ENCODE data around the gene MGLL.

The MGLL gene

DNA sequence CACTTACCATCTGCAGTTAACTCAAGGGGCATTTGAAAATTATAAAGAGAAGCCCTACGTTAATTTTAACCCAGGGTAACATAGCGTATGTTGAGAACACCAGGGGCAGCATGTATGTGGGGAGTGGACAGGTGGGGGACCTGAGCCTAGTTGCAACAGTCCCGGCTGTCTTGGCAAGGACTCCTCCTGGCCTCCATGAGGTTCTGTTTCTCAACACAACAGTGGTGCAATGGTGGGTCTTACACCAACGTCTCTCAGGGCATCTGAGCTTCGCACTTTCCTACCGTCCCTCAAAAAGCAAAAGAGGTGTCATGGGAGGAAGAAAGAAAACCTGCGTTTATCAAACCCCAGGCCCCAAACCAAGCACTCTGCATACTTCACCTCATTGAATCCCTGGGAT is 50.6 kb downstream of the MGLL start:
- no peak for DNase-seq

DNA sequence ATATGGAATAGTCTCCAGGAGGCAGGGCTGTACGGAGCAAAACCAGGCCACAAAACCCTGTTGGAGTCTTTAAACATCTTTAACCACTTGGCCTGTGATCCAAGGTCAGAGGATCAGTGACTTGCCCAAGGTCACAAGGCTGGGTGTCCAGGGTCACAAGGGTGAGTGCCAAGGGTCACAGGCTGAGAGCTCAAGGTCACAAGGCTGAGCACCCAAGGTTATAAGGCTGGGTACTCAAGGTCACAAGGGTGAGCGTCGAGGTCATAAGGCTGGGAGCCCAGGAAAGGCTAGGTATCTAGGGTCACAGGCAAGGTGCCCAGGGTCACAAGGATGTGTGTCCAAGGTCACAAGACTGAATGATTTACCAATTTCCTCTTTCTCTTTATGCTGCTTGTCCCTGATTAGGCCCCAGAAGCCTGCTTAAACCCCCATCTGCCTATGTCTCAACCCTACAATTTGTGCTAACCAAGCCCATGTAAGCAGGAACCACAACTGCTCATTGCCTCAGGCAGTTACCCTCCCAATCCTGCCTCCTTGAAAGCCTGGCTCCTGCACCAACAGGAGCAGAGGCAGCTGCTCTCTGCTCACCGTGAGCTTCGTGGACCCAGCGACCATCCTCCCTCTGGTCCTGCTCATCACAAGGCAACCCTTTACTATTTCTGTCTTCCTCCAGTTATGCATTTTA is 51.5 kb downstream of the MGLL start:
- no peak for DNase-seq

DNA sequence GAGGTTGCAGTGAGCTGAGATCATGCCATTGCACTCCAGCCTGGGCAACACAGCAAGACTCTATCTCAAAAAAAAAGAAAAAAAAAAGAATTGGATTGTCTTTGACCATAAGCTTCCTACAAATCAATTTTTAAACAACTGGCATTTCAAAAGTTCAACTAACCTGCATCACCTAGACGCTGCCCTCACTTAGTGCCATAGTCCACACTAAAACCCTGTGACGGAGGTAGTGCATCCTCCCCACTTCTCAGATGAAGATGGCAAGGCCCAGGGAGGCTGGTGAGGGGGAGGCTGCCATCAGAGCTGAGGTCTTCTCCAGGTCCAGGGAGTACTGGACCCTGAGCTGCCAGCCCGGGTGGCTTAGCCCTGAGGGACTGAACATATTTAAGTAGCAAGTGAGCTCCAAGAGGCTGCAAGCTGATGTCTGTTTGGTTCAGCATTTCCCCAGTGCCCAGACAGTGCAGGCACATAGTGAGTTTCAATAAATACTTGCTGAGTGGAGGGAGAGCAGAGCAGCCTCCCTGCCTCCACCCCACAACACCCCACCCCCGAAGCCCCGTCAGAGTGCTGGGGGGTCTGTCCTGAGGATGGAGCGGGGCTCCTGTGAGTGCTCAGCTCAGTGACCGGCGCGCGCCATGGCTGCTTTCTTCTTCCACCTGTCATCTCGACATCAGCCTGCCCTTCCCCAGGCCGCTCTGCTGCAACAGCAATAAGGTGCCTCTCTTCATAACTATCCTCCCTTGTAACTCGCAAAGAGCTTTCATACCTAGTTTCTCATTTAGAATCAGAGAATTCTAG is 52.8 kb downstream of the MGLL start:
- no peak for DNase-seq

DNA sequence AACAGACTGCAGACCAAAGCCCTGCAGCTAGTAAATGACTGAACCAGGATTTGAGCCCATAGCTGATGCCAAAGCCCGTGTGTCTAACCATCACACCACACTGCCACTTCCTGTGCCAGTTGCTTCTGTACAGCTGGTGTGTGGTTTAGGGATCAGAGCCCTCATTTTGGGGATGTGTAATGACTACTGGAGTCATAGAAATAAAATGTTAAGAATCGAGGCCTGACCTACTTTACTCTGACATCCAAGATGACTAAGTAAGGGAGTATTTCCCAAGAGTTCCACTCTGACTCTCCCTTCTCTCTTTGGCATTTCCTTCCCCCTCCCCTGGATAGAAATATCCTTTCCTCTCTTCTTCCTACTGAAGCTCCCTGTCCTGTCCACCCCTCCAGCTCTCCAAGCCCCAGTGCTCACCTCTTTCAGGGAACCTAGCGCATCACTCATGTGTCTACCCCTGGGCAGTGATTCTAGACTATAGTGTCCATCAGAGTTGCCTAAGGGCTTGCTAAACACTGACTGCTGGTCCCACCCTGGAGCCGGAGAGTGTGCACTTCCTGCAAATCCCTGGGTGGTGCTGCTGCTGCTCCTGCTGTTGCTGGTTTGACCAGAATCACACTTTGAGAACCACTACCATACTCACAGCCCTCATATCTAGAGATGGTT is 53.8 kb downstream of the MGLL start:
- DNase-seq = no peak

DNA sequence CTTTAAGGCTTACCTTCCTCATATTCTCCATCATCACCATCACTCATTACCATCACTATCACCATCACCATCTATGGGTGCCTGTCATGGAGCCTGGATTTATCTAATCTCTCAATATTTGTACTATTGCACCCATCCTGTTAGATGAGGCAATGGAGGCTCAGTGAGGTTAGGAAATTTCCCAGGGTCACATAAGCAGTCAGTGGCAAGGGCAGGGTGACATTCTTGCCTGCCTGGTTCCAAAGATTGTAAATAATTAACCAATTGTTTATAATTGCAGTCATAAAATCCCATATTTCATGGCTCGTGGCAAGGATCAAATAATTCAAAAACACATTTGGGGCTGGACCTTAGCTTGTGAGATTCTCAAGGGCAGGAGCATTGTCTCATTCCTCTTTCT is 55.2 kb downstream of the MGLL start:
- DNase-seq = no peak

DNA sequence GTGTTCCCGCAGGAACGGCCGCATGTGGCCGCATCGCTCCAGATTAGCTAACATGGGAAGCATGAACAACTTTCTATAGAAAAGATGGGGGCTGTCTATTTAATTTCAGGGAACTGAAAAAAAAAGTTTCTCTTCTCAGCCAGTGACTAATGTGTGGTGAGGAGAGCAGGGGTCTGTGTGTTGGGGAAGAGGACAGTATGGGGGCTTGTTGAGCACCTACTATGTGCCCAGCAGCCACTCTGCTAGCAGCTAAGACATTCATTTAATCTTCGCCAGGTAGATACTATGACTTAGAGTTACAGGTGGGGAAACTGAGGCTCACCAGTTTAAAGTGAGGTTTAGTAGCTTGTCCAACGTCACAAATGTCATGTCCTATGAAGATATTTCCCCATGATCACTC is 56.6 kb downstream of the MGLL start:
- DNase-seq = no peak

DNA sequence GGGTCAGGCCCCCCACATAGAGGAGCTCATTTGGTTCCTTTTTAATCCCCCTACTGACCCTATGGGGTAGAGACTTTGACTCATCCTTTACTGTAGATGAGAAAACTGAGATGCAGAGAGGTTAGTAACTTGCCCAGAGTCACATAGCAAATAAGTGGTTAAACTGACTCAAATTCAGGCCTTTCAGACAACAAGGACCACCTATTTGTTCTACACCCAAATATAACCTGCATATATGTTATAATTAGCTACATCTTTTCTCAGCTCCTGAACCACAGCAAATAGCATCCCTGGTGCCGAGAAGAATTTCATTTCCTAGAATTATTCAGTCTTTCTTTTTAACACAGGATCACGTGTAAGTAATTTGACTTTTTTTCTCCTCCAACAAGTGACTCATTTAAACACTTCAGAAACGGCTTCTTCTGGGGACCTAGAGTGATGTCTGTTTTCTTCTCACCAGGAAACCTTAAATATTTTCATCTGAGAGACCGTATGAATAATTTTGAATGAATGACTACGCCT is 57.4 kb downstream of the MGLL start:
- DNase-seq = no peak

DNA sequence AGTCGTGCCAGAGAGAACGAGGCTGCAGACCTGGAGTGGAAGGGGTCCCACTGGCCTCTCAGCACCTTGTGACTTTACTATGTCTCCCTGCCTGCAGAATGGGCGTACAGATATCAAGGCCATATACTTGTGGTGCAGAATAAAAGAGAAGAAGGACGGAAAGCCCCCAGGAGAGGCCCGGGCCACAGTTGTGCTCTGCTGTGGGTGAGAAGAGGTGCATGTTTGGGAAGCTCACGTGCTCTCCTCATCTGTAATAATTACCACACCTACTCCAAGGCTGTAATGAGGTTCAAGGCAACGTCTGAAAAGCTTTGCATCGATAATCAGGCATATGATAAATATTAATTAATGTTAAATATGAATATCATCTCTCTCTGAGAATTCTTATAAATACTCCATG is 58.0 kb downstream of the MGLL start:
- DNase-seq = no peak

DNA sequence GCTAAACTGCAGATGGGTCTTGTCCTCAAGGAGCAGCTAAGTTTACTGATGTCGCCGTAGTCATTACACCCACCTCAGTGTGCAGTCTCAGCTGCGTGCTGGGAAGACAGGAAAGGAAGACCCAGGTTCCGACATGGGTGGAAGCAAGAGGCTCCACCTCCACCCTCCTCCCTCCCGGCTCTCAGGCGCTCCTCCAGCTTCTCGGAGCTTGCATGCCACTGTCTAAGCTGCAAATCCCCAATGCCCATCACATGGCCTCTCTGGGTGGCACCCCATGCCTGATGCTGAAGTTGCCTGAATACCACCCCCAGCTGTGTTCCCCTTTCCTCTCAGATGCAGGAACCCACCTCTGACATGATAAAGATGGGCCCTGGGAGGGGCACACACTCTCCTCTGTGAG is 58.5 kb downstream of the MGLL start:
- no peak for DNase-seq

DNA sequence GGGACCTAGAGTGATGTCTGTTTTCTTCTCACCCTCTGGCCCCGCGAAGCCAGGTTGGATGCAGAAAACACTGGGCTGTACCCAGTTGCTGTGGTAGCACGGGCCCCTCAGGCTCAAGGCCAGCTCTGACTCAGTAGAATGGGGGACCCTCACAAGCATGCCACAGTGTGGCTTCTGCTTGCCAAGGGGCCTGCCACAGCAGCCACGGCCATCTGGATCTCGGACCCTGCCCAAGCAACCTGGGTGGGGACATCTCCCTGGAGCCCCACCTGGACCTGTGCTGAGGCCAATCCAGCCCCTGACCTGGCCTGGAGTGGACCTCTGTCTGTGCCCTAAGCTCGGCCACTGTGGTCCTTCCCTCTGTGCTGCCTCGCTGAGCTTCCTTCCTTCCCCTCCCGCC is 59.0 kb downstream of the MGLL start:
- DNase-seq = no peak

DNA sequence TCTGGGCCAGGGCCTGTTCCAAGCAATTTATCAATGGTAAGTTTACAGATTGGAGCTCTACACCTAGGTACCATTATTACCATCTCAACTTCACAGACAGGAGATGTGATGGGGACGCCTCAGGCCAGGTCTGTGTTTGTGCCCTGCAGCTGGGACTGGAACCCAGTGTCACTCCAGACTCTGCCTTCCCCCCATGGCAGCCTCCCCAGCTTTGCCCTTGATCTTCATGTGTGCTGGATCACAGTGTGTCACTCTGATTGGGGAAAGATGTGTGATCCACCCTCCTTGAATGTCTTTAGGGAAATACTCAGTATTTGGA is 59.6 kb downstream of the MGLL start:
- DNase-seq = no peak

DNA sequence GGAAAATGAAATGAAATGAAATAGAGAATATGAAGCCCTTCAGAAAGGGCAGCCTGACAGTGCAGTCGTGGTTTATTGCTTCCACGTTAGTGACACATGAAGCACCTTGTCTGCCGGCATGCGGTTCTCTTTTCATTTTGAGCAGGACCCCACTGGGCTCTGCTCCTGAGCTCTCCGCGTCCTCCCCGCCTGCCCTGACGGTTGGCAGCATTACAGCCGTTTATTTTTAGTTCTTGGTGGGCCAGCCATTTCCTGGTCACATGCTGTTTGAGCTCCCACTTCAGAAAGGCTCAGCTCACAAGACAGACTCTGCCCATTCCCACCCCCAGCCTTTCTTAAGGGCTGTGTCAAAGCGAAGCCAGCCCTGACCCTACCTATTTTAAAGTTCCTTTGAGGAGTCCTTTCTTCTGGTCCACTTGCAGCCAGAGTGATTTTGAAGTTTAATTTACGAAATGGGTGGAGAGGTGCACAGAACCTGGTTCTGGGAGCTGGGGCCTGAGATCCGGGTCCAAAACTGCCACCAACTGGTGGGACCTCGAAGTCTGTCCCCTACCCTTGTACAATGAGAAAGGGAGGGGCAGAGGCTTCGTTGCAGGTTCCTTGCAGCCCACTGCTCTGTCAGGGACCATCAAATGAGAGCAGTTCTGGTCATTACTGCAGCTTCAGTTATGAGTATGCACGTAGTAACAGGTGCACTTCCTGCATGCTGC is 60.1 kb downstream of the MGLL start:
- DNase-seq = no peak

DNA sequence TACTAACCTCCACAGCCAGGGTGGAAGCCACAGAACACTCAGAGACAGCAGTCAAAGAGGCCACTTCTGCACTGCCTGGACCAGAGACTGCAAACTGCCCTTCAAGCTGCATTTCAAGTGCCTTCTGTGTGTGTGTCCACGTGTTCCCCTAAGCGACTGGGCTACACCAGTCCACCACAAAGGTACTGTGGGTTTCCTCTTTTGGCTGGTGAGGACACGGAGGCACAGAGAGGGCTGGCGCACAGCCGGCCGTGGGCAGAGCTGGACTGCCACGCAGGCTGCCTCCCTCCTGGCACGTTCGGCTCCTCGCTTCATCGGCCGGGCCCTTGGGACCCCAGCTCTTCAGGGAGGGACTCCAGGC is 60.9 kb downstream of the MGLL start:
- no peak for DNase-seq

DNA sequence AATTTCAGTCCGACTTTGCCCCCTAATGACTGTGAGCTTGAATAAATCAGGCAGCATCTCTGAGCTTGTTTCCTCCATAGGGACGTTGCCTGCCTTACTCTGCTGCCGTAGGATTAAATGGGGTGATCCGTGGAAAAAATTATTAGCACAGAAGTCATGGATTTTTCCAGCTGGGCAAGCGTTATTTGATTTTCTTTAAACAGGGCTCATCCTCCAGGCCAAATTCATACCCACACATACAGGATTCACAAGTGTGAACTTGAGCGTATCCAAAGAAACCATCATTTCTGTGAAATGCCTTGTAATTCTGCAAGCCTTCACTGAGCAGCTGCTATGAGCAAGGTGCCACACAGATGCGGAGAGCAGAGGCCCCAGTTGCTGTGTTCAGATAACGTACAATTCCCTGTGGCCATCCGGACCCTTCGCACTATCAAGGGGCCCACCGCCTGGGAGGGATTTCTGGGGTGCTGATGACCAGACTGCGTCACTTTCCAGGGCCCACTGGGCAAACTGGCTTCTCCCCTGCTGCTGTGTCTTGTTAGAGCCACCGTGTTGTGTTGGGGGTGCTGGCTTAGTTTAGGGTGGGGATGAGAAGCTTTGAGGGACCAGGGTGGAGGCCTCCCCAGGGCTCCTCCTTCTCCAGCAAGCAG is 61.4 kb downstream of the MGLL start:
- no peak for DNase-seq

DNA sequence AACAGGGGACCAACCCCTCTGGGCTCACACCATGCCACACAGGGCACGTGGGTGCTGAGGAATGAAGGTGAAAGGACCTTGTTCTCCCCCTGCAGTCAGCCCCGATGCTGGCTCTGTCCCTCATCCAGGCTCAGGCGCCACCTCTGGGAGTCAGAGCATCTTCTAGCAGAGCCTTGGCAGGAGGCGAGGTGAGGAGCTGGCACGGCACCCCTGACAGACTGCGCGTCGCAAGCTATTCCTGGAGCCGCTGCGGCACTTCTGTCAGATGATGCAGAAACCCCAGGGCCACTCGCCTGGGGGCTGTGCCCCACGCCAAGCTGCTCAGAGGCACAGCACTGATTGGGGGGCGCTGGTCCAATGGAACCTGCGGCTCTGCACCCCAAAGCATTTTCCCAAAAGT is 62.0 kb downstream of the MGLL start:
- no peak for DNase-seq

DNA sequence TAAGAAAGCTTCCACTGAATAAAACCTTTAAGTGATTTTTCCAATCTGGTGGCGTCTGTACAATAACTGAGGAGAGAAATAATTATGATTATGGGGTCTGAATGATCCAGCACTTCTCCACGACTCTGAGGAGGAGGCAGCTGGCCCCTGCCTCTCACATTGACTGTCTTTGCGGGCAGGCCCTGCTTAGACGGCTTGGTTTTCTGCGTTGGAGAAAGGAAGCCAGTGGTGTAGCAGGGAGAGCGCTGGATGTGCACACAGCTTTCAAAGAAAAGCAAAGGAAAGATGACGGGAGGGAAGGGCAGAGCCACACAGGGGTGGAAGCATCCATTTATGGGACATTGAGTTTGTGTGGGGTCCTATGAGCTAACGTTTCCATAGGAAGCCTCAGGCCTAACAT is 62.5 kb downstream of the MGLL start:
- no peak for DNase-seq

DNA sequence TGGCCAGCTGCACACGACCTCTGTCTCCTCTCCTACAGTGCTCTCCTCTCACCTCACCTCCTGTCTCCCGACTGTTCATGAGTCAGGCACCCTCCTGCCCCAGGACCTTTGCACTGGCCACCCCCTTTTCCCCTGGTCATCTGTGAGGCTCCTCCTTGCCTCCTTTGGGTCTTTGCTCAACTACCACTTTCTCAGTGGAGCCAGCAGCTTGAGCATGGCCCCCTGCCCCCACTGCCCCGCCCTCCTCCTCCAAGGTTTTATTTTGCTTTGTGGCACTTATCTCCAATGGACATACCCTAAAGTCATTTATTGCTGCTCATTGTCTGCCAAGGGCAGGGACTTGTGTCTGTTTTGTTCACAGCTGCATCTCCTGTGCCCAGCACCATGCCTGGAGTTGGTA is 64.3 kb downstream of the MGLL start:
- DNase-seq = no peak

DNA sequence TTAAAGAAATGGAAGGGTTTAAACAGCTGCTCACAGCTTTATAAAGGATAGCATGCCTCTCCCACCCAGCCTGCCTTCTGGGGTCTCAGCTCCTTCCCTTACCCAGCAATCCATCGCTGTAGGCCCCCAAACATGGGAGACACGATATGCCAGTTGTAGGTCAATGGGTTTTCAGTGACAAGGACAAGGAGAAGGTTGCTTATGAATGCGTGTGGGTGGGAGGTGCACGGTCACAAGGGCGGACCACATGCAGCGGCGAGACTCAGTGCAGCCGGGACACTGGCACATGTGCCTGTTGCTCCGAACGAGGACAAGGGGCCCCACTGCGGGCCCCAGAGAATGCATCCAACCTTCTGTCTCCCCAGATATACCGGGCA is 67.0 kb downstream of the MGLL start:
- DNase-seq = no peak

DNA sequence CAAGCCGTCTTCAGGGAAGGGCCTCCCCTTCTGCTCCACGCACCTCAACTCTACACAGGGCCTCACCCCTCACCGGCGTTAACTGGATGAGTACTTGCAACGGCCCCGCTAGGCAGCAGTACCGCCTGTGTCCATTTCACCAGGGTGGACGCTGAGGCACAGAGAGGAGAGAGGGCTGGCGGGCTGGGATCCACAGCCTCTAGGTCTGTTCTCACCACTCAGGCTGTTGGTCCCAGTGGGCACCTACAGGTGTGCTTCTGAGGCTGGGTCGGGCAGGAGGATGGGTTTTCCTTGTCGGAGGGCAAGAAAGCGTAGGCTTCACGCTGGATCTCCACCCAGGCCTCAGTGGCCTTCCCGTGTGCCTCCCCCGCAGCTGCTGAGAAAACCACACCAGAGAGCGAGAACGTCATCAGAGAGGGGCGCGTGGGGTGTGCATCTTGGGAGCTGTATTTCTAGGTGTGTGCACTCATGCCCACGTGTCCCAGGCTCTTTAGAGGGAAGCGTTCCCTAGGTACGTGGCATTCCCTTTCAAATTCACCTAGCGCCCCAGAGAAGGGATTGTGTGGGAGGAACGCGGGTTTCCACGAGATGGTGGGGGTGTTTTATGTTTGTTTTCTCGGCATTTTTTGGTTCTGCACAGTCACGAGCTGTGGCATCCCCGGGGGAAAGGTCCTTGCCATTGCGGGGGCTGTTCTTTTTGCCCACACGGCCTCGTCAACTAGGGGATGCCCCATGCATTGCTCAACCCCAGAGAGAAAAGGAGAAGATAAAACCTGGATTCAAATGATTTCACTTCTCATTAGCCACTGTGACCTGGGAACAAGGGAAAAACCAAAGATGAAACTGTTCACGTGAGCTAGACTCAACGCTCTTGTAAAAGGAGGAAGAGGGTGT is 67.7 kb downstream of the MGLL start:
- no peak for DNase-seq

DNA sequence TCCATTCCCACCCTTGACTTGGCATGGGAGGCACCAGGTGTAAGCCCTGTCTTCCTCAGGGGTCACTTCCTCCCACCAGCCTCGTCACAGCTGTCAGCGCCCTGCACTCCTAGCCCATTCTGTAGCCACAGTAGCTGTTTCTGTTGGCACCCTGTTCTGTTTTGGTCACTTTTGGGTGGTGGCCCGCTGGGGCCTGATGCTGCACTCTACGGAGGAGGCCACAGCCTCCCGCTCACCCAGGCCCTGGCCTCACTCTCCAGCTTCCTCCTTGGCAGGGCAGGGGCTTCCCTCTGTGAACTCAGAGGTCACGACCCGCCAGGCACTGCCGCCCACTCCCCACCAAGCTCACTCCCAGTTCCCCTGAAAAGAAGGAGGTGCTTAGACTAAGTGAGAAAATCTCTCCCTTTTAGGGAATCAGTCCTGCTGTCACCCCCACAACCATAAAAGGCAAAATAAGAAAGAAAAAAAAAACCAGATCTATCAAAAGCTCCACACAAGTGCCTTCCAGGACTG is 68.4 kb downstream of the MGLL start:
- no peak for DNase-seq

DNA sequence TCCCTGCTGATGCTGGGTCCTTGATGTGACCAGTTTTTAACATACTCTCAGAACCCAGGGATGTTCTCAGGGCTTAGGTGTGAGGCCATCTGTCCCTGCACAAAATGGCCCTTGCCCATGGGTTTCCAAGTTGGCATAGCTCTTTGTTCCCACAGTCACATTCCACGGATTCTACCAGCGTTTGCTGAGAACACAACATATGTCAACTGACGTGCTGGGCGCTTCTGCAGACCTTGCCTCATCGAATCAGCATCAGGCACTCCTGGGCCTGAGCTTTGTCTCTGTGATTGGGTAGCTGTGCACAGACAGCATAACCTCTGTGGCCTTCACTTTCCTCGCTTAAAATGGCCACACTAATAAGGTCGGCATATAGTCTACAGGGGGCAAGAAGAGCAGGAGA is 69.0 kb downstream of the MGLL start:
- DNase-seq = no peak

DNA sequence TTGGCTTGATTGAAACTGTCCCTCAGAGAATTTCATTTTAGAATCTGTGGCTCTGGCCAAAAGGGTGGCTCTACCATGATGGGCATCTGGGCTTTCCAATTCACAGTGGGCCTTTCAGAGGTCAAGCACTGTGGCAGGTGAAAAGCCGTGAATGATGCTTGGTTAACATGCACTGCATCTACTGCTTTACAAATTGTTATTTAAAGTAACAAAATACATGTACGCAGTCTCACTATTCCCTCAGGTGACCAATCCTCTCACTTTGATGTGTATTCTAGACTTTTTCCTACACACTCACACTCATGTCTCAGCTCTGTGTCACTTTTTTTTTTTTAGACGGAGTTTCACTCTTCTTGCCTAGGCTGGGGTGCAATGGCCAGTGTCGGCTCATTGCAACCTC is 70.5 kb downstream of the MGLL start:
- no peak for DNase-seq

All from activated CD4-positive, CD25-positive, alpha-beta regulatory T cell treated with anti-CD3 and anti-CD28 coated beads, Interleukin-2, amount 50 U/mL, for 72 hours (primary cell).